GM18498 (cell line): Measurements from ENCODE around the gene TARM1.

ENCODE experiments used
- ATAC-seq: cut with Tn5 transposase; IDR thresholded peaks from one replicate; pipeline ENCODE4 v1.9.1; 2021; ENCODE audit warnings: mild to moderate bottlenecking, moderate library complexity; ENCODE audit not compliant: unreplicated experiment

The TARM1 gene

DNA sequence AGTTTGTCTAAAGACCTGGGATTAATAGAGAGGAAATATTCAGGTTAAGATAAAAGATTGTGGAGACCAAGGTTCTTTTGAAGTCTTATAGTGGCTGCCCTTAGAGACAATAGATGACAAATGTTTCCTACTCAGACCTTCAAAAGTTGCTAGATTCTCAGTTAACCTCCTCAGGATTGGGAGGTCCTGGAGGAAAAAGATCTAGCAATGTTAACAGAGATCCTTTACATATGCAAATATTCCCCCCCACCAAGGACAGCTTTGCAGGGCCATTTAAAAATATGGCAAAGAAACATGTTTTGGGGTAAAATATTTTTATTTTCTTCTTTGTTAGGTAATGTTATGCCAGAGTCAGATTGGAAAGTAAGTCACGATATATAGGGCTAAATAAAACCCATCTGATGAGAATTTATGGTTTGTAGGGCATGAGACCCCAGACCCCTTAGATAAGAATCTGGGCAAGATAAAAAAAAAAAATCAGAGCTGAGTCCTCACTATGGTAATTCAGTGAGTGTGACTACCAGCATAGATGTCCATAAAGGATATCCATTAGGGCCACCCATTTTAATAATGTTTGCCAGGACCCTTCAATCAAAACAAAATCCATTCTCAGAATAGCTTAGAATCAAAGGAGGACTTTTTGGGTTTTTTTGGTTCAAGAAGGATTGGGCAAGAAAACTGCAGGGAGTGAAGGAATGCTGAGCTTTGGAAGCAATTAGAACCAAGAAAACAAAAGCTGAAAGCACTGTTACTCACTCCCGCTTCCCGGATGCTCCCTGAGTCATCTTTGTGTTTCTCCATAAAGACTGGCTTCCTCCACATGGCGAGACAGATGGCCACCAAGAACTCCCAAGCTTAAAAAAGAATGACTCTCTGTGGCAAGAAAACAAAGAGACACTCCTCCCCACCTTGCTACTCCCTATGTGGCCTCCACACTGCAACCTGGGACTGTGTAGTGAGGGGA, 45.7 kb downstream of the TARM1 start:
- ATAC-seq: no peak

GRCh38 chr19:54030895-54031586, 50.1 kb downstream of the TARM1 start:
- ATAC-seq: no peak

DNA sequence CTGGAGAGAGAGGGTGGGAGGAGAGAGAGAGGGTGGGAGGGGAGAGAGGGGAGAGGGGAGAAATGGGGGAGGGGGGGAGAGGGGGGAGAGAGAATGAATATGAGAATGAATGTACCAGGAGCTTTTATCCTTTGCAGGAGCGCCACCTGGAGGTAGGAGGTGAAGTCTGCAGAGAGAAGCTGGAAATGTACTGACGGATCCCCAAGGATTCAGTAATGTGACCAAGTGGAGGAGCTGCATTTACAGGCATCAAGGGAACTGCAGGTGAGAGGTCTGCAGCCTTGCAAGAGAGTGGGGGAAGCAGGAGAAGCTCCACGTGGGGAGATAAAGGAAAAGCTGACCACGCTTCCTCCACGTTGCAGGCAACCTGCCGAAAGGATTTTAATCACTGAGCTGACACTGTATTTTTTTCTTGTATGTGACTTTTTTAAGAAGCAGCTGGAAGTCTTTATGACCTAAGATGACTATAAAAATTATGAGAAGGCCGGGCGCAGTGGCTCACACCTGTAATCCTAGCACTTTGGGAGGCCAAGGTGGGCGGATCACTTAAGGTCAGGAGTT, 51.2 kb downstream of the TARM1 start:
- no peak for ATAC-seq

DNA sequence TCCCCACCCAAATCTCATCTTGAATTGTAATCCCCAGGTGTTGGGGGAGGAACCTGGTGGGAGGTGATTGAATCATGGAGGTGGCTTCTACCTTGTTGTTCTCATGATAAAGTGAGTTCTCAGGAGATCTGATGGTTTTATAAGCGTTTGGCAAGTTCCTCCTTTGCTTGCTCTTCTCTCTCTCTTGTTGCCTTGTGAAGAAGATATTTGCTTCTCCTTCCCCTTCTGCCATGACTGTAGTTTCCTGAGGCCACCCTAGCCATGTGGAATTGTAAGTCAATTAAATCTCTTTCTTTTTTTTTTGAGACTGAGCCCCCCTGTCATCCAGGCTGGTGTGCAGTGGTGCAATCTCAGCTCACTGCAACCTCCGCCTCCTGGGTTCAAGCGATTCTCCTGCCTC, 51.9 kb downstream of the TARM1 start:
- ATAC-seq: no peak

- no peak for ATAC-seq
These were observed 54.5 kb downstream of the TARM1 start for GRCh38 chr19:54026656-54027055.

DNA sequence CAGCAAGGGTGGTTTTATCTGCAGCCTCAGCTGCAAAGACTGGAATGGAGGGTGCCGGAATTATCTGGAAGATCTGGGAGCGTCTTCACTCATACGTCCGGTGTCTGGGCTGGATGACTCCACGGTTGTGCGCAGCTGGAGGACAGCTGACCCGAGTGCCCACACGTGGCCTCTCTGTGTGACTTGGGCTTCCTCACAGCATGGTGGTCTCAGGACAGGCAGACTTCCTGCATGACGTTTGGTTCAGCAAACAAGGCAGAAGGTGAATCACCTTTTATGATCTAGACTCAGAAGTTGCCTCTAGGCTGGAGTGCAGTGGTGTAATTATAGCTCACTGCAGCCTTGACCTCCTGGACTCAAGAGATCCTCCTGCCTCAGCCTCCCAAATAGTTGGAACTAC, 56.5 kb downstream of the TARM1 start:
- ATAC-seq: no peak

DNA sequence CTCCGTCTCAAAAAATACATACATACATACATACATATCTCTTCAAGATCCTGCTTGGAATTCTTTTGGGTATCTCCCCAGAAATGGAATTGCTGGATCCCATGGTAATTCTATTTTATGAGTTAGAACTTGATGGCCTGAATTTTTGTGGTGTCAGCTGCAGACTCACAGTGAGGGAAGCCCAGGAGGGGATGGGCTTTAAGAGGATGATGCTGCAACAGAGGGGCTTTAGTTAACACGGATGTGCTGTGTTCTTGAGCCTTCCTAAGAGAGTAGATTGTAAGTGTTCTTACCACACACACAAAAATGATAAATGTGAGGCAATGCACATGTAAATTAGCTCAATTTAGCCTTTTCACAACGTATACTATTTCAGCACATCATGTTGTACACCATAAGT, 58.0 kb downstream of the TARM1 start:
- no peak for ATAC-seq

DNA sequence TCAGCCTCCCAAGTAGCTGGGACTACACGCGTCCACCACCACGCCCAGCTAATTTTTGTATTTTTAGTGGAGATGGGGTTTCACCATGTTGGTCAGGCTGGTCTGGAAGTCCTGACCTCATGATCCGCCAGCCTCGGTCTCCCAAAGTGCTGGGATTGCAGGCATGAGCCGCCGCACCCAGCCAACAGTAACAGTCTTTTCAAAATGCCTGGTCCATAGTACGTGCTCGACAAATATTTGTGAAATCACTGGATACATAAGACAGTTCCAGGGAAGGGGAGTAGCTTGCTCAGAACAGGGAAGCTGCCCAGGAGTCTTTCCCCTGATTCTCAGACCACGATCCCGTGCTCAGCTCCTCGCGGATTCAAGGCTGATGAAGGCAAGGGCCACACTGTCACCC, 59.2 kb downstream of the TARM1 start:
- ATAC-seq: no peak

DNA sequence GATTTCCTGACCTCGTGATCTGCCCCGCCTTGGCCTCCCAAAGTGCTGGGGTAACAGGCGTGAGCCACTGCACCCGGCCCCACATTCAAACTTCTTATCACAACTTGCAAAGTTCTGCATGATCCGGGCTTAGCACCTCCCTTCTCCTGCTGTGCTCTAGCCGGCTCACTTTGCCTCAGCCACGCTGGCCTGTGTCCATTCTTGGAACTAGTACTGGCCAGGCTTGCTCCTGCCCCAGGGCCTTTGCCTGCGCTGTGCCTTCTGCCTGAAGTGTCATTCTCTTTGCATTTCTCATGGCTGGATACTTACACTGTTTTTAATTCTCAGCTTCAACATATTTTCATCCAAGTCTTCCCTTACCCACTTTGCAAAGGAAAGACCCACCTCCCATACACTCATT, 59.8 kb downstream of the TARM1 start:
- ATAC-seq: no peak
